Choroid plexus epithelial cell (primary cell): ENCODE measurements around the gene SKAP1.
"Not testable (repeated sequence)": the region's sequence is repeated elsewhere in the genome, so short reads cannot be mapped to it uniquely, and the experiment has no call there.

ENCODE experiments used
- DNase-seq: peaks from one replicate; pipeline ENCODE4 v3.0.0-alpha.2; 2010; ENCODE audit warnings: low read depth
- H3K4me3 ChIP-seq: 2 replicates; pipeline ENCODE4 v1.5.1; 2011; ENCODE audit warnings: low read depth, mild to moderate bottlenecking, control low read depth, low read length, moderate library complexity
- CTCF ChIP-seq: conservative IDR thresholded peaks from 2 replicates; pipeline ENCODE4 v1.5.1; 2011; ENCODE audit warnings: low read depth, mild to moderate bottlenecking, control low read depth, inconsistent platforms, low read length, moderate library complexity

SKAP1 gene

GRCh38 chr17:48373130-48373830, 56.7 kb downstream of the SKAP1 start:
- no peak overlapping the region for H3K4me3 ChIP-seq
- no peak for TF ChIP-seq CTCF
- no peak for DNase-seq

GRCh38 chr17:48368967-48369366, 61.0 kb downstream of the SKAP1 start:
- DNase-seq, H3K4me3 ChIP-seq: not testable (repeated sequence)

GRCh38 chr17:48368352-48368908, 61.6 kb downstream of the SKAP1 start:
- no peak for TF ChIP-seq CTCF
- no peak for DNase-seq
- no peak overlapping the region for H3K4me3 ChIP-seq

- no peak overlapping the region for H3K4me3 ChIP-seq
- TF ChIP-seq CTCF = no peak
Measured at GRCh38 chr17:48363161-48363560, 66.9 kb downstream of the SKAP1 start.

GRCh38 chr17:48360861-48361633, 69.0 kb downstream of the SKAP1 start:
- not testable (repeated sequence) for H3K4me3 ChIP-seq, DNase-seq

More at GRCh38 chr17:48363161-48363560, 66.9 kb downstream of the SKAP1 start:
- DNase-seq = no peak

- no peak for TF ChIP-seq CTCF
- no peak overlapping the region for H3K4me3 ChIP-seq
- no peak for DNase-seq
Measured at GRCh38 chr17:48357779-48358602, 72.0 kb downstream of the SKAP1 start.

- TF ChIP-seq CTCF = no peak
- no peak for DNase-seq
- no peak overlapping the region for H3K4me3 ChIP-seq
Measured at GRCh38 chr17:48356866-48357265, 73.1 kb downstream of the SKAP1 start.
